Panc1 (cell line): ENCODE results near the gene CYRIA. TPM values are rescaled to one million over a fixed set of nuclear protein-coding genes. Genes with fewer than 3 reads are reported as not detected.

ENCODE experiments used
- ATAC-seq: fragments of 200-7000 bp; cut with Tn5 transposase; 2 replicates; pipeline ENCODE4 v1.9.1; 2020; ENCODE audit warnings: mild to moderate bottlenecking, moderate library complexity
- BruUV-seq: library from RNA; stranded (reverse); fragments of 400-500 nt; replicated peaks from 2 replicates; lab custom pipeline; 2021; lab: Mats Ljungman, UMichigan
- CTCF ChIA-PET: fragments of 300-600 bp; sonication (Branson Sonifier 250); formaldehyde crosslinking; loops from one replicate; lab custom pipeline; 2022; ENCODE audit warnings: antibody characterized with exemption; lab: Charles Lee
- POLR2A ChIA-PET: fragments of 300-600 bp; sonication (Branson Sonifier 250); formaldehyde crosslinking; loops from one replicate; lab custom pipeline; 2022; ENCODE audit warnings: antibody characterized with exemption; lab: Charles Lee
- DNase-seq: peaks from one replicate; pipeline ENCODE4 v3.0.0-alpha.2; 2010; ENCODE audit warnings: low read depth, low spot score
- H3K27ac ChIP-seq: 2 replicates; pipeline ENCODE4 v1.5.1; 2011; ENCODE audit warnings: mild to moderate bottlenecking, low read length, inconsistent platforms
- H3K27me3 ChIP-seq: fragments of 200-500 bp; sonication (Bioruptor generic); 2 replicates; pipeline ENCODE4 v1.6.0; 2014; ENCODE audit warnings: low read length, inconsistent platforms; ENCODE audit not compliant: control insufficient read depth, insufficient read depth
- H3K36me3 ChIP-seq: fragments of 200-500 bp; sonication (Bioruptor generic); 2 replicates; pipeline ENCODE4 v1.5.1; 2014; ENCODE audit warnings: inconsistent platforms, mild to moderate bottlenecking, low read length, moderate library complexity; ENCODE audit not compliant: control insufficient read depth, insufficient read depth
- H3K4me1 ChIP-seq: 2 replicates; pipeline ENCODE4 v1.5.1; 2011; ENCODE audit warnings: inconsistent platforms, mild to moderate bottlenecking, low read length, moderate library complexity; ENCODE audit not compliant: control insufficient read depth, insufficient read depth
- H3K4me3 ChIP-seq, 2 experiments: 2 replicates each; pipeline ENCODE4 v1.5.1; 2011 to 2012; ENCODE audit warnings: low read depth in 2 of 2, low read length in 2 of 2, mild to moderate bottlenecking in 2 of 2, inconsistent platforms in 1 of 2, moderate library complexity in 1 of 2
- H3K9me3 ChIP-seq: fragments of 200-500 bp; sonication (Bioruptor generic); 2 replicates; pipeline ENCODE4 v1.5.1; 2014; ENCODE audit warnings: low read depth, mild to moderate bottlenecking, inconsistent platforms, low read length, moderate library complexity; ENCODE audit not compliant: control insufficient read depth, insufficient read depth
- POLR2AphosphoS5 ChIP-seq: IDR thresholded peaks from 2 replicates; pipeline ENCODE4 v1.6.1; 2012; ENCODE audit warnings: mild to moderate bottlenecking, low read depth, low read length, moderate library complexity
- SIN3A ChIP-seq: IDR thresholded peaks from 2 replicates; pipeline ENCODE4 v1.6.1; 2012; ENCODE audit warnings: low read depth, mild to moderate bottlenecking, low read length, moderate library complexity, borderline replicate concordance; ENCODE audit not compliant: insufficient read depth
- TCF7L2 ChIP-seq: IDR thresholded peaks from 2 replicates; pipeline ENCODE4 v1.6.1; 2011; ENCODE audit warnings: mild to moderate bottlenecking, low read depth, low read length, inconsistent platforms
- in situ Hi-C: cut with HindIII; loops from 2 replicates; pipeline ENCODE4 v1.10.0; 2016; ENCODE audit warnings: low sequenced_read_pairs, low pct_unique_long_range_greater_than_20kb
- intact Hi-C: fragments of 100-400 bp; cut with micrococcal nuclease; formaldehyde crosslinking; loops from one replicate; pipeline ENCODE4 v1.10.0; 2022; ENCODE audit not compliant: unreplicated experiment
- total RNA-seq: library from RNA; stranded (reverse); gene quantifications from one replicate; pipeline ENCODE4 v1.2.1, GENCODE V29; 2021; ENCODE audit not compliant: unreplicated experiment
- TF ChIP-seq, protein P1 (sequence below): fragments of 450-650 bp; IDR thresholded peaks from 2 replicates; pipeline ENCODE4 v1.5.1; 2017; ENCODE audit warnings: mild to moderate bottlenecking
- TF ChIP-seq, protein P2 (sequence below), 2 experiments: IDR thresholded peaks; 2 replicates each; pipeline ENCODE4 v1.6.1; 2011 to 2012; ENCODE audit warnings: low read depth in 2 of 2, control low read depth in 1 of 2, low read length in 1 of 2, mild to moderate bottlenecking in 1 of 2, moderate library complexity in 1 of 2; ENCODE audit not compliant: insufficient read depth in 1 of 2

Gene CYRIA
- total RNA-seq, 1 experiment from 2014 or later: 0.13 TPM

GRCh38 chr2:16664809-16665747 lies 556 bp downstream of the CYRIA start:
- Histone ChIP-seq H3K4me1 (no peaks in the 10 kb centered on the region), H3K27ac (no peak overlapping the region), H3K27me3 (peaks cover 13% of the 10 kb centered on the region), H3K9me3 (no peaks in the 10 kb centered on the region), H3K36me3 (no peaks in the 10 kb centered on the region), H3K4me3 (peak overlapping the region in 1 of 2 experiments; percentile 15; a peak in 1 of 4 replicates)
- BruUV-seq: no TSS peak
- ATAC-seq: peak; percentile 84
- TF ChIP-seq, protein P1, sequence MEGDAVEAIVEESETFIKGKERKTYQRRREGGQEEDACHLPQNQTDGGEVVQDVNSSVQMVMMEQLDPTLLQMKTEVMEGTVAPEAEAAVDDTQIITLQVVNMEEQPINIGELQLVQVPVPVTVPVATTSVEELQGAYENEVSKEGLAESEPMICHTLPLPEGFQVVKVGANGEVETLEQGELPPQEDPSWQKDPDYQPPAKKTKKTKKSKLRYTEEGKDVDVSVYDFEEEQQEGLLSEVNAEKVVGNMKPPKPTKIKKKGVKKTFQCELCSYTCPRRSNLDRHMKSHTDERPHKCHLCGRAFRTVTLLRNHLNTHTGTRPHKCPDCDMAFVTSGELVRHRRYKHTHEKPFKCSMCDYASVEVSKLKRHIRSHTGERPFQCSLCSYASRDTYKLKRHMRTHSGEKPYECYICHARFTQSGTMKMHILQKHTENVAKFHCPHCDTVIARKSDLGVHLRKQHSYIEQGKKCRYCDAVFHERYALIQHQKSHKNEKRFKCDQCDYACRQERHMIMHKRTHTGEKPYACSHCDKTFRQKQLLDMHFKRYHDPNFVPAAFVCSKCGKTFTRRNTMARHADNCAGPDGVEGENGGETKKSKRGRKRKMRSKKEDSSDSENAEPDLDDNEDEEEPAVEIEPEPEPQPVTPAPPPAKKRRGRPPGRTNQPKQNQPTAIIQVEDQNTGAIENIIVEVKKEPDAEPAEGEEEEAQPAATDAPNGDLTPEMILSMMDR: no peak
- no peak for TF ChIP-seq POLR2AphosphoS5
- no peak for TF ChIP-seq TCF7L2
- TF ChIP-seq, protein P2, sequence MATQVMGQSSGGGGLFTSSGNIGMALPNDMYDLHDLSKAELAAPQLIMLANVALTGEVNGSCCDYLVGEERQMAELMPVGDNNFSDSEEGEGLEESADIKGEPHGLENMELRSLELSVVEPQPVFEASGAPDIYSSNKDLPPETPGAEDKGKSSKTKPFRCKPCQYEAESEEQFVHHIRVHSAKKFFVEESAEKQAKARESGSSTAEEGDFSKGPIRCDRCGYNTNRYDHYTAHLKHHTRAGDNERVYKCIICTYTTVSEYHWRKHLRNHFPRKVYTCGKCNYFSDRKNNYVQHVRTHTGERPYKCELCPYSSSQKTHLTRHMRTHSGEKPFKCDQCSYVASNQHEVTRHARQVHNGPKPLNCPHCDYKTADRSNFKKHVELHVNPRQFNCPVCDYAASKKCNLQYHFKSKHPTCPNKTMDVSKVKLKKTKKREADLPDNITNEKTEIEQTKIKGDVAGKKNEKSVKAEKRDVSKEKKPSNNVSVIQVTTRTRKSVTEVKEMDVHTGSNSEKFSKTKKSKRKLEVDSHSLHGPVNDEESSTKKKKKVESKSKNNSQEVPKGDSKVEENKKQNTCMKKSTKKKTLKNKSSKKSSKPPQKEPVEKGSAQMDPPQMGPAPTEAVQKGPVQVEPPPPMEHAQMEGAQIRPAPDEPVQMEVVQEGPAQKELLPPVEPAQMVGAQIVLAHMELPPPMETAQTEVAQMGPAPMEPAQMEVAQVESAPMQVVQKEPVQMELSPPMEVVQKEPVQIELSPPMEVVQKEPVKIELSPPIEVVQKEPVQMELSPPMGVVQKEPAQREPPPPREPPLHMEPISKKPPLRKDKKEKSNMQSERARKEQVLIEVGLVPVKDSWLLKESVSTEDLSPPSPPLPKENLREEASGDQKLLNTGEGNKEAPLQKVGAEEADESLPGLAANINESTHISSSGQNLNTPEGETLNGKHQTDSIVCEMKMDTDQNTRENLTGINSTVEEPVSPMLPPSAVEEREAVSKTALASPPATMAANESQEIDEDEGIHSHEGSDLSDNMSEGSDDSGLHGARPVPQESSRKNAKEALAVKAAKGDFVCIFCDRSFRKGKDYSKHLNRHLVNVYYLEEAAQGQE (IDR thresholded peaks at IDR 0.05; ENCODE audit: insufficient read depth in 1 of 2, low read depth in 2 of 2, low read length in 1 of 2): no peak
- no peak for TF ChIP-seq SIN3A
- DNase-seq: no peak
- in situ Hi-C loops: no loop called here
- POLR2A ChIA-PET: interaction anchor here (0.6 kb wide), 1 partner anchor 40 kb away, joined by 3 read pairs; no protein-coding TSS in a partner anchor
- CTCF ChIA-PET: no interaction called here
- intact Hi-C loops: no loop called here

DNA sequence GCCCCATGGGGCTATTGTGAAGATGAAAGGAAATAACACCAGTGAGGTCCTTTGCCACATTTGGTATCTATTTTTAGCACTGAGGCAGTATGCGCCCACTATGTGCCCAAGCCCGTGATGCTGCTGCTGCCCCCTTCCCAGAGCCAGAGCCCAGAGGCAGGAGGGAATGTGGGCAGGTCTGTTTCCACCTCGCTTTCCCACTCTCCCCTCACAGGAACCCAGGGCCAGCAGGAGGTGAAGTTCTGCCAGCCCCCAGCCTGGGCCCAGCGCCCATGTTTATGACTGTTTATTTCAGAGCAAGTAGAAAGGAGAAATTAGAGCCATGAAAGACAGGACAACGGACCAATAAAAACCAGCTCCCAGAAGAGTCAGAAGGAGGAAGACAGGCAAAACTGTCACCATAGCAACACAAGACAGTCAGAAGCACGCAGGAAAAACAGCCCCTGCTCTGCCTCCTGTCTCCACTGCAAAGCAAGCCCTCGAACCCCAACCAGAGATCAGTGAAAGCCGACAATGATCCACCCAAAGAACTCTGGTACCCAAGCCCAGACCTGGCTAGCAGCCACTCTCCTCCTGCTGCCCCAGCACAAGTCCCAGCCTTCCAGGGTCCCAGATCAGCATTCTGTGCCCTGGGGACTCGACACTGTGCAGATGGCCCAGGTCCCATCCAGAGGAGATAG lies 1.4 kb downstream of the CYRIA start:
- H3K9me3 ChIP-seq: no peaks in the 10 kb centered on the region
- H3K27me3 ChIP-seq: peaks cover 13% of the 10 kb centered on the region
- no peak overlapping the region for H3K4me3 ChIP-seq
- POLR2A ChIA-PET: no interaction called here
- CTCF ChIA-PET: no interaction called here
- no TSS peak for BruUV-seq
- no peaks in the 10 kb centered on the region for H3K36me3 ChIP-seq
- H3K4me1 ChIP-seq: no peaks in the 10 kb centered on the region
- no peak for TF ChIP-seq TCF7L2
- TF ChIP-seq, protein P2 (IDR thresholded peaks at IDR 0.05; ENCODE audit: insufficient read depth in 1 of 2, low read depth in 2 of 2, low read length in 1 of 2): no peak
- H3K27ac ChIP-seq: no peak overlapping the region
- in situ Hi-C loops: no loop called here
- intact Hi-C loops: no loop called here
- no peak for DNase-seq
- no peak; the same call in 1 of the 2 replicates for ATAC-seq
